ENCODE results near the gene IFITM2.

The IFITM2 gene

DNA sequence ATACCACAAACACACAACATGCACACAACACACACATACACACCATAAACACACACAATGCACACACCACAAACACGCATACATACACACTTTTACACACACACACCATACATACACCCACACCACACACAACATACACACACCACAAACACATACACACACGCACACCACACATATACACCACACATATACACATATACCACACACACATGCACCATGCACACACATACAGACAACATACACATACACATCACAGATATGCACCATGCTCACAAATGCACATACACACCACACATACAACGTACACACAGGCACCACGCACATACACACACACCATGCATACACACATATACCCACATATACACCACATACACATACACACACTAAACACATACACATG, 50.0 kb downstream of the IFITM2 start:
- Histone ChIP-seq H3K9me3 (ENCODE audit: control insufficient read depth, low read length) (no peaks in the 10 kb centered on the region), H3K9ac (no peak overlapping the region), H3K79me2 (no peaks in the 10 kb centered on the region), H3K27ac (no peak overlapping the region), H3K27me3 (ENCODE audit: control insufficient read depth, insufficient read depth, low read length) (no peaks in the 10 kb centered on the region), H3K4me2 (ENCODE audit: low read length) (no peak overlapping the region), H2AFZ (no peak overlapping the region), H3K4me3 (ENCODE audit: low read depth, low read length) (no peak overlapping the region), H3K4me1 (no peaks in the 10 kb centered on the region), H3K36me3 (ENCODE audit: control insufficient read depth, insufficient read depth, low read length) (no peaks in the 10 kb centered on the region)
- TF ChIP-seq, protein P1, sequence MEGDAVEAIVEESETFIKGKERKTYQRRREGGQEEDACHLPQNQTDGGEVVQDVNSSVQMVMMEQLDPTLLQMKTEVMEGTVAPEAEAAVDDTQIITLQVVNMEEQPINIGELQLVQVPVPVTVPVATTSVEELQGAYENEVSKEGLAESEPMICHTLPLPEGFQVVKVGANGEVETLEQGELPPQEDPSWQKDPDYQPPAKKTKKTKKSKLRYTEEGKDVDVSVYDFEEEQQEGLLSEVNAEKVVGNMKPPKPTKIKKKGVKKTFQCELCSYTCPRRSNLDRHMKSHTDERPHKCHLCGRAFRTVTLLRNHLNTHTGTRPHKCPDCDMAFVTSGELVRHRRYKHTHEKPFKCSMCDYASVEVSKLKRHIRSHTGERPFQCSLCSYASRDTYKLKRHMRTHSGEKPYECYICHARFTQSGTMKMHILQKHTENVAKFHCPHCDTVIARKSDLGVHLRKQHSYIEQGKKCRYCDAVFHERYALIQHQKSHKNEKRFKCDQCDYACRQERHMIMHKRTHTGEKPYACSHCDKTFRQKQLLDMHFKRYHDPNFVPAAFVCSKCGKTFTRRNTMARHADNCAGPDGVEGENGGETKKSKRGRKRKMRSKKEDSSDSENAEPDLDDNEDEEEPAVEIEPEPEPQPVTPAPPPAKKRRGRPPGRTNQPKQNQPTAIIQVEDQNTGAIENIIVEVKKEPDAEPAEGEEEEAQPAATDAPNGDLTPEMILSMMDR (IDR thresholded peaks at IDR 0.05): no peak

DNA sequence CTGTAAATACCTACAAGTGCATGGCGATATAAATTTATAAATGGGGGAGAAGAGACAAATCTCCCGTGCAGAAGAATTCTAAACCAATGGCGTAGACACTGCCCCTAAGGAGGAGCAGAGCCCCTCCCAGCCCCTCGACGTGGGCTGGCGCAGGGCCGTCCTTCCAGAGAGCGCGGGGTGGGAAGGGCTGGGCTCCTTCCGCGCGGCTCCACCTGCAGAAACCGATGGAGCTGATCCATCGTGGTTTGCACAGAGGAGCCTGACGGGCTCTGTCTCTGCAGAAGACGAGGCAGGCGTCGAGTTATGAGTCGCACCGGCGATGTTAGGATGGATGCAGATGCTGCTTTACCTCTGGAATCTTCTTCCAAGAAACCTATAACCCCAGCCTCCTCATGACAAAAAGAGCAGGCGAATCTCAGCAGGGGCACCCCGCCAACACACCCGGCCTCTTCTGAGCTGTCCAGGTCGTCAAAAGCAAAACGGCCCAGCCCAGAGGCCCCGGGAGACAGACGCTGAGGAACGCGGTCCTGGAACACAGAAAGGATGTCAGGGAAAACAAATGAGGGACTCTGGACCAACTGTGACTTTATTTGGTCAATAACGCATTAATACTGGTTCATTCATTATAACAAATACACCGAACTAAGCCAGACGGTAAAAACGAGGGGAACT, 50.6 kb downstream of the IFITM2 start:
- Histone ChIP-seq H2AFZ (no peak overlapping the region), H3K4me1 (no peaks in the 10 kb centered on the region), H3K27me3 (ENCODE audit: control insufficient read depth, insufficient read depth, low read length) (no peaks in the 10 kb centered on the region), H3K4me2 (ENCODE audit: low read length) (no peak overlapping the region), H3K27ac (no peak overlapping the region), H3K9ac (no peak overlapping the region), H3K79me2 (no peaks in the 10 kb centered on the region), H3K4me3 (ENCODE audit: low read depth, low read length) (no peak overlapping the region), H3K36me3 (ENCODE audit: control insufficient read depth, insufficient read depth, low read length) (no peaks in the 10 kb centered on the region), H3K9me3 (ENCODE audit: control insufficient read depth, low read length) (no peaks in the 10 kb centered on the region)
- TF ChIP-seq, protein P1 (IDR thresholded peaks at IDR 0.05): no peak

Data from parathyroid adenoma (tissue), 2 donors.